K562 (cell line): ENCODE results near the gene NEUROD2. TPM values are rescaled to one million over a fixed set of nuclear protein-coding genes. Genes with fewer than 3 reads are reported as not detected.

Source experiments
- ATAC-seq: fragments of 200-7000 bp; cut with Tn5 transposase; 3 replicates; pipeline ENCODE4 v1.9.1; 2020; ENCODE audit warnings: moderate library complexity
- BruUV-seq: library from RNA; stranded (reverse); fragments of 400-500 nt; replicated peaks from 2 replicates; lab custom pipeline; 2021; lab: Mats Ljungman, UMichigan
- CTCF ChIA-PET: fragments of 300-600 bp; formaldehyde crosslinking; extraction: SDS; loops from one replicate; lab custom pipeline; 2021; ENCODE audit warnings: low intra/inter-chr PET ratio; lab: Yijun Ruan, JAX
- POLR2A ChIA-PET: fragments of 300-600, 350-650 bp; sonication (Branson Sonifier 250); formaldehyde crosslinking; extraction: SDS; loops from one replicate; lab custom pipeline; 2021; ENCODE audit warnings: antibody characterized with exemption, inconsistent platforms; lab: Yijun Ruan, JAX
- DNase-seq, 4 experiments: peaks; one replicate each; pipeline versions ENCODE4 v3.0.0 to v3.0.0-alpha.2; 2011 to 2018; ENCODE audit warnings: low spot score in 3 of 4, mixed read lengths in 3 of 4; ENCODE audit errors: extremely low read depth in 1 of 4
- FAIRE-seq: peaks from 2 replicates; lab custom pipeline; 2011; peaks lifted over from hg19 to GRCh38; lab: Jason Lieb, UNC
- H2AFZ ChIP-seq: 2 replicates; pipeline ENCODE4 v1.6.0; 2011; ENCODE audit warnings: low read depth, low read length, control low read depth, inconsistent platforms
- H3K27ac ChIP-seq: fragments of 200-600 bp; 3 replicates; pipeline ENCODE4 v1.8.0; 2011; ENCODE audit warnings: low read depth, mild to moderate bottlenecking, control low read depth, inconsistent platforms, low read length, moderate library complexity, mixed read lengths; ENCODE audit errors: extremely low read depth
- H3K27me3 ChIP-seq, 2 experiments: fragments of 300-600 bp in 1 of 2; 2 replicates in 1 of 2; 3 replicates in 1 of 2; pipeline versions ENCODE4 v1.6.0 to v1.8.0; 2011; ENCODE audit warnings: inconsistent platforms in 2 of 2, low read length in 2 of 2, mild to moderate bottlenecking in 1 of 2, mixed read lengths in 1 of 2, moderate library complexity in 1 of 2; ENCODE audit not compliant: control insufficient read depth in 2 of 2, insufficient read depth in 2 of 2
- H3K36me3 ChIP-seq: fragments of 300-600 bp; 3 replicates; pipeline ENCODE4 v1.8.0; 2011; ENCODE audit warnings: mild to moderate bottlenecking, low read length, inconsistent platforms; ENCODE audit not compliant: control insufficient read depth, insufficient read depth
- H3K4me1 ChIP-seq, 2 experiments: fragments of 200-600 bp in 1 of 2; replicated peaks in 1 of 2; 2 replicates in 1 of 2; 3 replicates in 1 of 2; pipeline versions ENCODE4 v1.5.1 to v1.8.0; 2011; ENCODE audit warnings: inconsistent platforms in 2 of 2, low read length in 2 of 2, mild to moderate bottlenecking in 1 of 2, mixed read lengths in 1 of 2, moderate library complexity in 1 of 2; ENCODE audit not compliant: control insufficient read depth in 2 of 2, insufficient read depth in 2 of 2
- H3K4me2 ChIP-seq: 2 replicates; pipeline ENCODE4 v1.6.1; 2011; ENCODE audit warnings: low read length, control low read depth, inconsistent platforms, mixed read lengths; ENCODE audit not compliant: insufficient read depth
- H3K4me3 ChIP-seq: fragments of 200-600 bp; sonication (generic), shearing (Covaris generic); 2 replicates; pipeline ENCODE4 v1.5.1; 2016; ENCODE audit warnings: control low read depth, inconsistent platforms
- H3K79me2 ChIP-seq: fragments of 200-600 bp; 3 replicates; pipeline ENCODE4 v1.8.0; 2011; ENCODE audit warnings: low read length, inconsistent platforms; ENCODE audit not compliant: control insufficient read depth, insufficient read depth
- H3K9ac ChIP-seq, 2 experiments: 2 replicates each; pipeline versions ENCODE4 v1.6.0 to v1.6.1; 2011; ENCODE audit warnings: low read depth in 2 of 2, low read length in 2 of 2, control low read depth in 1 of 2, inconsistent platforms in 1 of 2, mild to moderate bottlenecking in 1 of 2, mixed read lengths in 1 of 2; ENCODE audit not compliant: insufficient read depth in 1 of 2
- H3K9me1 ChIP-seq: one replicate; pipeline ENCODE4 v1.6.0; 2011; ENCODE audit warnings: inconsistent platforms, mild to moderate bottlenecking, low read length, moderate library complexity; ENCODE audit not compliant: control insufficient read depth, insufficient read depth
- H3K9me3 ChIP-seq: replicated peaks from 2 replicates; pipeline ENCODE4 v1.5.1; 2011; ENCODE audit warnings: low read depth, low read length, inconsistent platforms; ENCODE audit not compliant: control insufficient read depth, insufficient read depth
- H4K20me1 ChIP-seq: replicated peaks from 2 replicates; pipeline ENCODE4 v1.6.1; 2011; ENCODE audit warnings: low read length, inconsistent platforms, mixed read lengths; ENCODE audit not compliant: control insufficient read depth, insufficient read depth
- EP400 ChIP-seq: fragments of 450-650 bp; IDR thresholded peaks from 2 replicates; pipeline ENCODE4 v1.6.1; 2017; ENCODE audit warnings: antibody characterized with exemption, mild to moderate bottlenecking, moderate library complexity
- NFIC ChIP-seq: fragments of 450-650 bp; IDR thresholded peaks from 2 replicates; pipeline ENCODE4 v1.6.1; 2017; ENCODE audit warnings: mild to moderate bottlenecking, inconsistent platforms
- NFIX ChIP-seq: fragments of 250-450 bp; sonication (Bioruptor Pico); IDR thresholded peaks from 2 replicates; pipeline ENCODE4 v1.4.0; 2020; ENCODE audit warnings: low read depth, mild to moderate bottlenecking, moderate library complexity
- ZBTB49 ChIP-seq: sonication (generic); formaldehyde crosslinking; IDR thresholded peaks from 2 replicates; pipeline ENCODE4 v1.8.0; 2022; ENCODE audit warnings: missing genetic modification reagents, mild to moderate bottlenecking, borderline replicate concordance
- WGBS: fragments of 100-300 bp; shearing (Covaris generic); methylation state at CpG from one replicate; pipeline ENCODE4 v1.1.6; 2016; ENCODE audit warnings: low coverage, mixed read lengths; ENCODE audit not compliant: insufficient coverage; ENCODE audit errors: missing lambda C conversion rate; 5-methylcytosine and 5-hydroxymethylcytosine counted together
- in situ Hi-C: fragments of 300-500 bp; cut with MboI; formaldehyde crosslinking; loops from 4 replicates; pipeline ENCODE4 v1.15.0; 2018; ENCODE audit warnings: inconsistent platforms, mixed read lengths
- intact Hi-C: fragments of 100-400 bp; cut with micrococcal nuclease; formaldehyde crosslinking; loops from 2 replicates; pipeline ENCODE4 v1.14.2; 2022
- polyA plus RNA-seq, 8 experiments: library from polyadenylated mRNA; depleted of rRNA in 4 of 8; stranded (reverse) in 5 of 8; unstranded in 3 of 8; fragments of >200 nt; fragmentation: Nextera tagmentation in 2 of 8; fragmentation: Illumina TruSeq in 1 of 8; extraction: Ambion mirVana in 2 of 8; extraction: Trizol in 1 of 8; gene quantifications; 2 replicates each; pipeline versions ENCODE4 v1.2.1 to v1.2.3, GENCODE V29; 2011 to 2014; ENCODE audit warnings: inconsistent platforms in 1 of 8, missing spikeins in 1 of 8
- total RNA-seq, 7 experiments: library from RNA; depleted of rRNA in 6 of 7; stranded (reverse); fragments of >200 nt in 6 of 7; fragmentation: Illumina TruSeq in 2 of 7; extraction: Trizol in 2 of 7; gene quantifications; 2 replicates each; pipeline versions ENCODE4 v1.2.1 to v1.2.3, GENCODE V29; 2011 to 2021; ENCODE audit warnings: low replicate concordance in 1 of 7

The NEUROD2 gene
- total and polyA plus RNA-seq, 9 of the 15 experiments (the other 6 are each of a cell fraction or from before 2014, with no cell fraction given): not detected

GRCh38 chr17:39639043-39639442 lies 31.3 kb upstream of the NEUROD2 start:
- H3K79me2 ChIP-seq: peaks cover 70% of the 10 kb centered on the region
- ATAC-seq (no peak), FAIRE-seq (no peak), DNase-seq (no peak)
- CTCF ChIA-PET: no interaction called here
- POLR2A ChIA-PET: interaction anchor here (0.6 to 1.9 kb wide), 4 partner anchors 11 to 995 kb away, joined by 3 to 7 read pairs (median 5); no protein-coding TSS in a partner anchor
- no peak overlapping the region for H2AFZ ChIP-seq
- 54% methylated on average over 2 of the region's 2 CpGs for WGBS
- H3K36me3 ChIP-seq: peaks cover 11% of the 10 kb centered on the region; the same call in 2 of the 3 replicates
- BruUV-seq: no TSS peak
- intact Hi-C loops (no loop called here), in situ Hi-C loops (no loop called here)
- H3K4me1 ChIP-seq: peaks cover 66 to 69% of the 10 kb centered on the region in 2 experiments
- H3K9ac ChIP-seq: no peak overlapping the region; a peak in 1 of 4 replicates
- no peaks in the 10 kb centered on the region for H3K9me1 ChIP-seq
- H3K27me3 ChIP-seq: no peaks in the 10 kb centered on the region
- H3K27ac ChIP-seq: no peak overlapping the region
- no peaks in the 10 kb centered on the region for H3K9me3 ChIP-seq
- no peak overlapping the region for H3K4me3 ChIP-seq
- no peak for TF ChIP-seq ZBTB49 (CRISPR knock-in tag)
- peak; percentile 95 for TF ChIP-seq NFIC
- no peak for TF ChIP-seq EP400
- peak; percentile 70 for TF ChIP-seq NFIX (CRISPR knock-in tag)
- TF ChIP-seq, all 486 proteins: peak for 2
- H3K4me2 ChIP-seq: peak overlapping the region; percentile 94; the same call in 1 of the 2 replicates
- H4K20me1 ChIP-seq: peaks cover 26% of the 10 kb centered on the region
